Stimulated activated naive CD4-positive, alpha-beta T cell (primary cell): Measurements from ENCODE around the gene KRTAP12-3.

Source experiments
- DNase-seq, 6 experiments: peaks; one replicate each; lab custom pipeline; 2025; lab: John Stamatoyannopoulos, UW

Gene KRTAP12-3

DNA sequence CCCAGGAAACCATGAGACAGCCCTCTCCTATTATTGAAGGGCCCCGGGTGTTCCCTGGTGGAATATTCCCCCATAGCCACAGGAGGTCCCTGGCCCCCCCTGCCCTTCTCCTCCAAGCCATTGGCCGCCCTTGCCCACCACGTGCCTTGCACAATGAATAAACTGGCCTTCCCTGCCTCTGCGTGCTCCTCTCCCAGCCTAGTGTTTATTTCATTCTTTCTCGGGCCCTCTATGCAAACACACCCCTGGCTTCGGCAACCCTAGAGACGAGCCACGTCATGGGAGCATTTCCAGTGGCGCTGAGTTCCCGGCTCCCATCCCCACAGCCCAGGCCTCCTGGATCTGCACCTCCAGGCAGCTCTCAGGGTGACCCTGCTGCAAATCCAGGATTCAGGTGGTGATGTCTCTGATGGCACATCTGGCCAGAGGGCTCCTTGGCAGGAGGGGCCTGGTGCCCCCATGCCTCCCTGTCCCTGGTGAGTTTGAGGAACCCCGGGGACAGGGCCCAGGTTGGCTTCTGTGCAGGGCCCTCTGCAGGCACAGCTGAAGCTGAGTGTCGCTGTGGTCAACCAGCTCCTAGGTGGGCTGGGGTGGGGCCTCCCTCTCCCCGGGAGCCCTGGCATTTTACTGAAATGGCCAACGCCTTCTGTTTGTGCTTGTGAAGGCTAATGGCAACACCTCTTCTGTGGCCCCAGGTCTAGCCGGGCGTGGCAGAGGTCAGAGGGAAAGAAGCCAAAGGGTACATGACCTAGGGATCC, 45.4 kb downstream of the KRTAP12-3 start:
- DNase-seq: no peak

GRCh38 chr21:44703731-44704635, 46.3 kb downstream of the KRTAP12-3 start:
- DNase-seq: no peak

- DNase-seq: no peak
Measured at GRCh38 chr21:44704636-44705001, 46.9 kb downstream of the KRTAP12-3 start.

DNA sequence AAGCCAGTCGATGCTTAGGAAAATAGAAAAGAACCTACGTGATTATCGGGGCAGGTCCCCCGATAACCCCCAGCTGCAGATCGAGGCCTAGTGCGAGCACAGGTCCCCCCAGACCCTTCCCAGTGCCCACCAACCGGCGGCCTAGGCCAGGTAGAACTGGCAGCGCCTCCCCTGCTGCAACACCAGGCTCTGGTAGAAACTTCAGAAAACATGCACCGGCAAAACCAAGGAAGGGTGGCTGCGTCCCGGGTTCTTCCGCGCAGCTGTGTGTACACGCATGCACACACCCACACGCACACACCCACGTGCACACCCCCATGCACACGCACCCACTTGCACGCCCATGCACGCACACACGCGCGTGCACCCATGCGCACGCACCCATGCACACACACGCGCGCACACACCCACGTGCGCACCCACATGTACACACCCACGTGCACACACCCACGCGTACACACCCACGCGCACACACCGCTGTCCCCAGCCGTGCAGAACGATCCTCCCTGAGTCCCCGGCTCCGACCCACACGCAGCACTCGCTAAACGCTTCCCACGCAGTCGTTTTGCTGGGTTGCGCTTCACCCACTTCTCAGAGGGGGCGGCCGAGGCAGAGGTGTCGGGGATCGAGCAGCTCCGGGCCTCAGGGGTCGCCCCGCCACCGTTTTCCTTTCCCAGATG, 48.4 kb downstream of the KRTAP12-3 start:
- DNase-seq: no peak

GRCh38 chr21:44706706-44707581, 49.2 kb downstream of the KRTAP12-3 start:
- DNase-seq: no peak
